OCI-LY3 (cell line): ENCODE results near the gene RNASEH1.

Source experiments
- H2AFZ ChIP-seq: fragments of 200-600, 300-600 bp; shearing (Covaris generic); 2 replicates; pipeline ENCODE4 v1.6.0; 2014; ENCODE audit warnings: antibody characterized with exemption, low read depth, low read length
- H3K27ac ChIP-seq: fragments of 200-600, 300-600 bp; sonication (generic); 2 replicates; pipeline ENCODE4 v1.5.1; 2014; ENCODE audit warnings: mild to moderate bottlenecking, low read length, moderate library complexity, mixed read lengths
- H3K27me3 ChIP-seq: fragments of 200-600, 300-600 bp; sonication (generic); 2 replicates; pipeline ENCODE4 v1.6.1; 2014; ENCODE audit warnings: low read depth, low read length, mixed read lengths
- H3K36me3 ChIP-seq: fragments of 200-600, 300-600 bp; sonication (generic); replicated peaks from 2 replicates; pipeline ENCODE3; 2014; ENCODE audit warnings: low read depth, low read length, mixed read lengths
- H3K4me1 ChIP-seq: fragments of 300-600, 200-600 bp; sonication (generic); 2 replicates; pipeline ENCODE4 v1.6.1; 2014; ENCODE audit warnings: low read length, mixed read lengths
- H3K4me2 ChIP-seq: fragments of 200-600, 300-600 bp; sonication (generic); 2 replicates; pipeline ENCODE4 v1.6.1; 2014; ENCODE audit warnings: low read length, mixed read lengths
- H3K4me3 ChIP-seq: fragments of 300-600, 200-600 bp; sonication (generic); 2 replicates; pipeline ENCODE4 v1.5.1; 2014; ENCODE audit warnings: antibody characterized with exemption, mild to moderate bottlenecking, low read length, moderate library complexity
- H3K79me2 ChIP-seq: fragments of 300-600, 200-600 bp; shearing (Covaris generic); 2 replicates; pipeline ENCODE4 v1.6.1; 2014; ENCODE audit warnings: mild to moderate bottlenecking, low read length, mixed read lengths
- H3K9ac ChIP-seq: fragments of 300-600, 200-600 bp; shearing (Covaris generic); 2 replicates; pipeline ENCODE4 v1.6.0; 2014; ENCODE audit warnings: mild to moderate bottlenecking, low read length, moderate library complexity
- H3K9me3 ChIP-seq: fragments of 200-600, 300-600 bp; shearing (Covaris generic); 2 replicates; pipeline ENCODE4 v1.6.1; 2014; ENCODE audit warnings: low read length, mixed read lengths; ENCODE audit not compliant: insufficient read depth
- H4K20me1 ChIP-seq: fragments of 200-600, 300-600 bp; sonication (generic); 2 replicates; pipeline ENCODE4 v1.6.1; 2016; ENCODE audit warnings: low read length, mixed read lengths; ENCODE audit not compliant: insufficient read depth
- CTCF ChIP-seq: fragments of 200-600, 300-600 bp; sonication (generic); IDR thresholded peaks from 2 replicates; pipeline ENCODE4 v1.5.1; 2014; ENCODE audit warnings: antibody characterized with exemption, low read length, low read depth
- EZH2phosphoT487 ChIP-seq: fragments of 200-600 bp; shearing (Covaris generic); IDR thresholded peaks from 2 replicates; pipeline ENCODE4 v1.6.1; 2018; ENCODE audit warnings: antibody characterized with exemption, mixed run types, low read depth

RNASEH1 gene

GRCh38 chr2:3602553-3603339, 44.6 kb upstream of the RNASEH1 start:
- no peak overlapping the region for H3K9ac ChIP-seq
- no peak overlapping the region for H3K4me2 ChIP-seq
- no peaks in the 10 kb centered on the region for H3K36me3 ChIP-seq
- no peak overlapping the region for H3K27ac ChIP-seq
- H3K9me3 ChIP-seq, result no peaks in the 10 kb centered on the region
- H2AFZ ChIP-seq, result no peak overlapping the region
- no peak overlapping the region for H3K4me3 ChIP-seq
- TF ChIP-seq EZH2phosphoT487, result no peak
- TF ChIP-seq CTCF, result no peak
- no peaks in the 10 kb centered on the region for H3K79me2 ChIP-seq
- no peaks in the 10 kb centered on the region for H4K20me1 ChIP-seq
- peaks cover 12% of the 10 kb centered on the region for H3K4me1 ChIP-seq
- no peaks in the 10 kb centered on the region for H3K27me3 ChIP-seq

GRCh38 chr2:3601561-3602271, 43.6 kb upstream of the RNASEH1 start:
- Histone ChIP-seq H3K9me3 (no peaks in the 10 kb centered on the region), H3K4me3 (no peak overlapping the region), H3K4me1 (peaks cover 12% of the 10 kb centered on the region), H3K27ac (no peak overlapping the region), H2AFZ (no peak overlapping the region), H4K20me1 (no peaks in the 10 kb centered on the region), H3K36me3 (no peaks in the 10 kb centered on the region), H3K79me2 (no peaks in the 10 kb centered on the region), H3K27me3 (no peaks in the 10 kb centered on the region), H3K9ac (no peak overlapping the region), H3K4me2 (no peak overlapping the region)
- no peak for TF ChIP-seq CTCF
- TF ChIP-seq EZH2phosphoT487, result no peak

GRCh38 chr2:3600256-3600855, 42.2 kb upstream of the RNASEH1 start:
- no peaks in the 10 kb centered on the region for H3K79me2 ChIP-seq
- peaks cover 19% of the 10 kb centered on the region for H3K4me1 ChIP-seq
- H3K4me2 ChIP-seq, result no peak overlapping the region

More at GRCh38 chr2:3600256-3600855, 42.2 kb upstream of the RNASEH1 start:
- H2AFZ ChIP-seq, result no peak overlapping the region
- H3K36me3 ChIP-seq, result no peaks in the 10 kb centered on the region
- H4K20me1 ChIP-seq, result no peaks in the 10 kb centered on the region
- no peak overlapping the region for H3K9ac ChIP-seq
- TF ChIP-seq CTCF (no peak), EZH2phosphoT487 (no peak)
- no peaks in the 10 kb centered on the region for H3K9me3 ChIP-seq
- no peaks in the 10 kb centered on the region for H3K27me3 ChIP-seq
- H3K4me3 ChIP-seq, result no peak overlapping the region
- H3K27ac ChIP-seq, result no peak overlapping the region
